ENCODE results near the gene ELOA. TPM values are rescaled to one million over a fixed set of nuclear protein-coding genes. Genes with fewer than 3 reads are reported as not detected.

ELOA gene
- total and polyA plus RNA-seq, 2 of the 13 experiments (the other 11 are each of a cell fraction or from before 2014, with no cell fraction given): 14.2 to 28.5 TPM

GRCh38 chr1:23701310-23701709, 42.0 kb upstream of the ELOA start:
- peaks cover 41% of the 10 kb centered on the region for H3K4me1 ChIP-seq (ENCODE audit: insufficient read depth, low read length)
- WGBS (ENCODE audit: low lambda C conversion rate): 90% methylated on average over 2 of the region's 2 CpGs

GRCh38 chr1:23701996-23702395, 41.3 kb upstream of the ELOA start:
- FAIRE-seq (no peak), DNase-seq (ENCODE audit: low spot score) (no peak), ATAC-seq (no peak)
- Histone ChIP-seq H3K9ac (ENCODE audit: insufficient read depth, low read depth, low read length) (no peak overlapping the region), H3K9me3 (ENCODE audit: low read length) (no peaks in the 10 kb centered on the region), H3K27me3 (ENCODE audit: control insufficient read depth in 1 of 2, insufficient read depth in 2 of 2, low read length in 2 of 2) (no peaks in the 10 kb centered on the region), H3K27ac (ENCODE audit: extremely low read length, insufficient read depth, low read length) (no peak overlapping the region), H3K79me2 (ENCODE audit: insufficient read depth, low read length) (peaks cover 30% of the 10 kb centered on the region), H3K4me3 (replicated peaks in 1 of 3; ENCODE audit: insufficient read depth in 1 of 3, low read depth in 2 of 3, low read length in 3 of 3) (no peak overlapping the region), H4K20me1 (ENCODE audit: insufficient read depth, low read length) (peaks cover 36% of the 10 kb centered on the region), H3K4me1 (ENCODE audit: insufficient read depth, low read length) (peaks cover 34% of the 10 kb centered on the region), H2AFZ (ENCODE audit: low read length) (no peak overlapping the region), H3K36me3 (replicated peaks in 1 of 2; ENCODE audit: control insufficient read depth in 1 of 2, insufficient read depth in 2 of 2, low read length in 2 of 2) (peaks cover 13 to 52% of the 10 kb centered on the region in 2 experiments), H3K4me2 (ENCODE audit: low read depth, low read length) (no peak overlapping the region)
- TF ChIP-seq CEBPB (IDR thresholded peaks at IDR 0.05; ENCODE audit: borderline replicate concordance, low read depth, low read length) (peak; percentile 61), JARID2 (CRISPR knock-in tag; IDR thresholded peaks at IDR 0.05; ENCODE audit: insufficient replicate concordance) (no peak), NFE2L1 (CRISPR knock-in tag; IDR thresholded peaks at IDR 0.05; ENCODE audit: borderline replicate concordance) (no peak), SUZ12 (IDR thresholded peaks at IDR 0.05; ENCODE audit: low read depth, low read length) (no peak), ZNF530 (CRISPR knock-in tag; IDR thresholded peaks at IDR 0.05; ENCODE audit: low read depth) (no peak), ZNF557 (CRISPR knock-in tag; IDR thresholded peaks at IDR 0.05) (no peak), ZNF546 (CRISPR knock-in tag; conservative IDR thresholded peaks at IDR 0.05) (no peak), DPF2 (CRISPR knock-in tag; IDR thresholded peaks at IDR 0.05; ENCODE audit: borderline replicate concordance, low read depth) (no peak)
- in situ Hi-C loops (cut with HindIII; ENCODE audit: extremely low pct_ligation_motif_present, low pct_unique_long_range_greater_than_20kb) (no loop called here), intact Hi-C loops (cut with micrococcal nuclease; ENCODE audit: unreplicated experiment) (no loop called here)
- CTCF ChIA-PET (ENCODE audit: low intra/inter-chr PET ratio, low total read pairs): no interaction called here
- BruUV-seq (replicated peaks): no TSS peak
- POLR2A ChIA-PET: interaction anchor here (3.3 kb wide), 1 partner anchor 10 kb away, joined by 26 read pairs; the partner anchor contains the start of gene RPL11
- 94% methylated on average over 5 of the region's 5 CpGs for WGBS (ENCODE audit: low lambda C conversion rate)

More at GRCh38 chr1:23701310-23701709, 42.0 kb upstream of the ELOA start:
- H4K20me1 ChIP-seq (ENCODE audit: insufficient read depth, low read length): peaks cover 43% of the 10 kb centered on the region
- CTCF ChIA-PET (ENCODE audit: low intra/inter-chr PET ratio, low total read pairs): no interaction called here
- DNase-seq (ENCODE audit: low spot score) (no peak), FAIRE-seq (no peak), ATAC-seq (no peak)
- POLR2A ChIA-PET: interaction anchor here (3.3 kb wide), 1 partner anchor 9 kb away, joined by 26 read pairs; the partner anchor contains the start of gene RPL11
- H3K4me3 ChIP-seq (replicated peaks in 1 of 3; ENCODE audit: insufficient read depth in 1 of 3, low read depth in 2 of 3, low read length in 3 of 3): no peak overlapping the region
- no peak overlapping the region for H3K9ac ChIP-seq (ENCODE audit: insufficient read depth, low read depth, low read length)
- H3K4me2 ChIP-seq (ENCODE audit: low read depth, low read length): no peak overlapping the region
- TF ChIP-seq NFRKB (IDR thresholded peaks at IDR 0.05): no peak
- TF ChIP-seq NFIC (IDR thresholded peaks at IDR 0.05; ENCODE audit: low read length): no peak
- no peak for TF ChIP-seq SYNCRIP (IDR thresholded peaks at IDR 0.05; ENCODE audit: insufficient read depth, low read depth, low read length)
- peaks cover 13 to 58% of the 10 kb centered on the region in 2 experiments for H3K36me3 ChIP-seq (replicated peaks in 1 of 2; ENCODE audit: control insufficient read depth in 1 of 2, insufficient read depth in 2 of 2, low read length in 2 of 2)
- H3K79me2 ChIP-seq (ENCODE audit: insufficient read depth, low read length): peaks cover 37% of the 10 kb centered on the region
- H3K27me3 ChIP-seq (ENCODE audit: control insufficient read depth in 1 of 2, insufficient read depth in 2 of 2, low read length in 2 of 2): no peaks in the 10 kb centered on the region
- H3K27ac ChIP-seq (ENCODE audit: extremely low read length, insufficient read depth, low read length): no peak overlapping the region
- intact Hi-C loops (cut with micrococcal nuclease; ENCODE audit: unreplicated experiment) (no loop called here), in situ Hi-C loops (cut with HindIII; ENCODE audit: extremely low pct_ligation_motif_present, low pct_unique_long_range_greater_than_20kb) (no loop called here)
- H2AFZ ChIP-seq (ENCODE audit: low read length): no peak overlapping the region
- no peaks in the 10 kb centered on the region for H3K9me3 ChIP-seq (ENCODE audit: low read length)
- BruUV-seq (replicated peaks): no TSS peak
